Suprapubic skin (tissue), 3 donors: ENCODE data around the gene ESRP2.

Experiments
- EP300 ChIP-seq: sonication (generic); formaldehyde crosslinking; IDR thresholded peaks from one replicate; pipeline ENCODE4 v1.6.1; 2017; ENCODE audit warnings: antibody characterized with exemption
- POLR2A ChIP-seq, 2 donors: fragments of 450-650 bp; IDR thresholded peaks; one replicate each; pipeline ENCODE4 v1.6.1; 2017; ENCODE audit warnings: antibody characterized with exemption in 2 of 2, mild to moderate bottlenecking in 2 of 2, moderate library complexity in 2 of 2
- TF ChIP-seq, protein P1 (sequence below), 2 donors: fragments of 200-600 bp in 1 of 2; fragments of 450-650 bp in 1 of 2; sonication (generic) in 1 of 2; IDR thresholded peaks; one replicate each; pipeline ENCODE4 v1.5.1; 2016 to 2019; ENCODE audit warnings: antibody characterized with exemption in 2 of 2, mild to moderate bottlenecking in 1 of 2, moderate library complexity in 1 of 2

- TF ChIP-seq POLR2A (IDR thresholded peaks at IDR 0.05) (no peak), EP300 (no peak)
- TF ChIP-seq, protein P1, sequence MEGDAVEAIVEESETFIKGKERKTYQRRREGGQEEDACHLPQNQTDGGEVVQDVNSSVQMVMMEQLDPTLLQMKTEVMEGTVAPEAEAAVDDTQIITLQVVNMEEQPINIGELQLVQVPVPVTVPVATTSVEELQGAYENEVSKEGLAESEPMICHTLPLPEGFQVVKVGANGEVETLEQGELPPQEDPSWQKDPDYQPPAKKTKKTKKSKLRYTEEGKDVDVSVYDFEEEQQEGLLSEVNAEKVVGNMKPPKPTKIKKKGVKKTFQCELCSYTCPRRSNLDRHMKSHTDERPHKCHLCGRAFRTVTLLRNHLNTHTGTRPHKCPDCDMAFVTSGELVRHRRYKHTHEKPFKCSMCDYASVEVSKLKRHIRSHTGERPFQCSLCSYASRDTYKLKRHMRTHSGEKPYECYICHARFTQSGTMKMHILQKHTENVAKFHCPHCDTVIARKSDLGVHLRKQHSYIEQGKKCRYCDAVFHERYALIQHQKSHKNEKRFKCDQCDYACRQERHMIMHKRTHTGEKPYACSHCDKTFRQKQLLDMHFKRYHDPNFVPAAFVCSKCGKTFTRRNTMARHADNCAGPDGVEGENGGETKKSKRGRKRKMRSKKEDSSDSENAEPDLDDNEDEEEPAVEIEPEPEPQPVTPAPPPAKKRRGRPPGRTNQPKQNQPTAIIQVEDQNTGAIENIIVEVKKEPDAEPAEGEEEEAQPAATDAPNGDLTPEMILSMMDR (IDR thresholded peaks at IDR 0.05), result no peak
These were observed 2.1 kb downstream of the ESRP2 start for GRCh38 chr16:68233835-68234187.
